Naive B cell (primary cell): ENCODE results near the gene MZT2A. TPM values are rescaled to one million over a fixed set of nuclear protein-coding genes. Genes with fewer than 3 reads are reported as not detected.
"Not testable (repeated sequence)": the region's sequence is repeated elsewhere in the genome, so short reads cannot be mapped to it uniquely, and the experiment has no call there.

Source experiments
- ATAC-seq, 2 donors: fragments of 150-1000 bp; cut with Tn5 transposase; 2 replicates each; pipeline ENCODE4 v1.10.0; 2021; ENCODE audit warnings: low read depth in 2 of 2, mild to moderate bottlenecking in 2 of 2, moderate library complexity in 2 of 2
- DNase-seq: peaks from one replicate; pipeline ENCODE4 v3.0.0; 2022
- H3K27ac Mint-ChIP-seq, 6 donors: one replicate each; pipeline ENCODE4 v1.8.0; 2020 to 2022; ENCODE audit warnings: mild to moderate bottlenecking in 6 of 6, mixed read lengths in 6 of 6, moderate library complexity in 5 of 6, inconsistent platforms in 2 of 6
- H3K27me3 Mint-ChIP-seq, 3 donors: one replicate each; pipeline ENCODE4 v1.8.0; 2021 to 2022; ENCODE audit warnings: mixed read lengths in 3 of 3, mild to moderate bottlenecking in 1 of 3
- H3K36me3 Mint-ChIP-seq, 2 donors: one replicate each; pipeline ENCODE4 v1.8.0; 2020 to 2022; ENCODE audit warnings: mixed read lengths in 2 of 2, inconsistent platforms in 1 of 2, mild to moderate bottlenecking in 1 of 2
- H3K4me1 Mint-ChIP-seq, 3 donors: one replicate each; pipeline ENCODE4 v1.8.0; 2020 to 2022; ENCODE audit warnings: mixed read lengths in 3 of 3, inconsistent platforms in 1 of 3, mild to moderate bottlenecking in 1 of 3, moderate library complexity in 1 of 3
- H3K4me3 Mint-ChIP-seq, 8 donors: one replicate each; pipeline ENCODE4 v1.8.0; 2020 to 2022; ENCODE audit warnings: mild to moderate bottlenecking in 8 of 8, mixed read lengths in 8 of 8, moderate library complexity in 8 of 8, inconsistent platforms in 2 of 8
- H3K9me3 Mint-ChIP-seq, 7 donors: one replicate each; pipeline ENCODE4 v1.8.0; 2020 to 2022; ENCODE audit warnings: mixed read lengths in 7 of 7, mild to moderate bottlenecking in 5 of 7, inconsistent platforms in 2 of 7, moderate library complexity in 1 of 7
- polyA plus RNA-seq, 6 donors: library from polyadenylated mRNA; unstranded; fragments of 300-500 nt; fragmentation: Illumina TruSeq; gene quantifications; one replicate each; pipeline ENCODE4 v1.2.3, GENCODE V29; 2021; ENCODE audit warnings: low read depth in 6 of 6

Gene MZT2A
- polyA plus RNA-seq, 6 donors from 2014 or later, result 48.5 to 108 (median 82.3) TPM

- H3K4me1 Mint-ChIP-seq, result peaks cover 5 to 32% (median 25%) of the 10 kb centered on the region in 3 donors
- H3K36me3 Mint-ChIP-seq, result peaks cover 5 to 10% of the 10 kb centered on the region in 2 donors
- H3K4me3 Mint-ChIP-seq, result peak overlapping the region in 1 of 8 donors; percentile 8
- DNase-seq, result no peak
- no peak for ATAC-seq
- no peaks in the 10 kb centered on the region for H3K9me3 Mint-ChIP-seq
- H3K27ac Mint-ChIP-seq, result no peak overlapping the region
- H3K27me3 Mint-ChIP-seq, result no peaks in the 10 kb centered on the region
Measured at GRCh38 chr2:131516011-131516410, 23.8 kb upstream of the MZT2A start.

GRCh38 chr2:131515235-131515634 is 23.0 kb upstream of the MZT2A start:
- H3K27me3 Mint-ChIP-seq, H3K36me3 Mint-ChIP-seq, H3K4me3 Mint-ChIP-seq, DNase-seq, H3K9me3 Mint-ChIP-seq: not testable (repeated sequence)
- Mint-ChIP-seq H3K4me1 (peaks cover 5 to 32% (median 25%) of the 10 kb centered on the region in 3 donors), H3K27ac (peak overlapping the region in 4 of 6 donors; percentile 47 to 93 (median 84))
- ATAC-seq, result peak in 1 of 2 donors; percentile 10

- H3K4me1 Mint-ChIP-seq, result peaks cover 5 to 32% (median 25%) of the 10 kb centered on the region in 3 donors
- DNase-seq (peak; percentile 43), ATAC-seq (peak; percentile 78)
- H3K27ac Mint-ChIP-seq, result peak overlapping the region; percentile 53 to 93 (median 88)
- H3K27me3 Mint-ChIP-seq, H3K36me3 Mint-ChIP-seq, H3K9me3 Mint-ChIP-seq: not testable (repeated sequence)
- peak overlapping the region in 2 of 8 donors; percentile 28 to 65 for H3K4me3 Mint-ChIP-seq
Measured at GRCh38 chr2:131514408-131515166, 22.4 kb upstream of the MZT2A start.

GRCh38 chr2:131511969-131512870 is 20.0 kb upstream of the MZT2A start:
- H3K27ac Mint-ChIP-seq, result peak overlapping the region in 2 of 6 donors; percentile 53 to 78

GRCh38 chr2:131511291-131511968 is 19.2 kb upstream of the MZT2A start:
- H3K9me3 Mint-ChIP-seq, ATAC-seq, H3K36me3 Mint-ChIP-seq, H3K27me3 Mint-ChIP-seq, DNase-seq: not testable (repeated sequence)
- Mint-ChIP-seq H3K27ac (peak overlapping the region in 1 of 6 donors; percentile 32), H3K4me1 (peaks cover 5 to 32% (median 25%) of the 10 kb centered on the region in 3 donors), H3K4me3 (peak overlapping the region in 1 of 8 donors; percentile 47)

More at GRCh38 chr2:131511969-131512870, 20.0 kb upstream of the MZT2A start:
- H3K36me3 Mint-ChIP-seq, H3K27me3 Mint-ChIP-seq, ATAC-seq, H3K9me3 Mint-ChIP-seq, DNase-seq: not testable (repeated sequence)
- H3K4me3 Mint-ChIP-seq, result peak overlapping the region in 3 of 8 donors; percentile 74 to 80 (median 77)
- H3K4me1 Mint-ChIP-seq, result peaks cover 5 to 32% (median 25%) of the 10 kb centered on the region in 3 donors

- H3K36me3 Mint-ChIP-seq, result peaks cover 0 to 8% of the 10 kb centered on the region in 2 donors
- ATAC-seq, result no peak
- no peaks in the 10 kb centered on the region for H3K9me3 Mint-ChIP-seq
- H3K27ac Mint-ChIP-seq, result no peak overlapping the region
- no peak for DNase-seq
- H3K4me1 Mint-ChIP-seq, result peaks cover 5 to 26% (median 19%) of the 10 kb centered on the region in 3 donors
- no peaks in the 10 kb centered on the region for H3K27me3 Mint-ChIP-seq
- no peak overlapping the region for H3K4me3 Mint-ChIP-seq
Measured at GRCh38 chr2:131509615-131510014, 17.4 kb upstream of the MZT2A start.

- ATAC-seq, H3K36me3 Mint-ChIP-seq, H3K27me3 Mint-ChIP-seq, H3K4me1 Mint-ChIP-seq, DNase-seq, H3K9me3 Mint-ChIP-seq: not testable (repeated sequence)
- H3K4me3 Mint-ChIP-seq, result peak overlapping the region in 1 of 8 donors; percentile 15
- peak overlapping the region in 1 of 6 donors; percentile 62 for H3K27ac Mint-ChIP-seq
Measured at GRCh38 chr2:131504082-131504750, 12.0 kb upstream of the MZT2A start.

GRCh38 chr2:131503587-131503986 is 11.4 kb upstream of the MZT2A start:
- H3K27ac Mint-ChIP-seq, ATAC-seq, H3K36me3 Mint-ChIP-seq: not testable (repeated sequence)

GRCh38 chr2:131498321-131498973 is 6.2 kb upstream of the MZT2A start:
- not testable (repeated sequence) for ATAC-seq, H3K9me3 Mint-ChIP-seq, DNase-seq, H3K27ac Mint-ChIP-seq, H3K36me3 Mint-ChIP-seq, H3K27me3 Mint-ChIP-seq
- Mint-ChIP-seq H3K4me1 (peaks cover 8 to 21% (median 13%) of the 10 kb centered on the region in 3 donors), H3K4me3 (peak overlapping the region in 3 of 8 donors; percentile 2 to 20 (median 10))

More at GRCh38 chr2:131503587-131503986, 11.4 kb upstream of the MZT2A start:
- not testable (repeated sequence) for H3K9me3 Mint-ChIP-seq, DNase-seq, H3K4me1 Mint-ChIP-seq, H3K27me3 Mint-ChIP-seq, H3K4me3 Mint-ChIP-seq

GRCh38 chr2:131495506-131495905 is 3.3 kb upstream of the MZT2A start:
- Mint-ChIP-seq H3K4me3 (peak overlapping the region in 6 of 8 donors; percentile 6 to 84 (median 48)), H3K4me1 (peaks cover 18 to 32% (median 27%) of the 10 kb centered on the region in 3 donors), H3K27ac (peak overlapping the region in 2 of 6 donors; percentile 72 to 85)
- not testable (repeated sequence) for DNase-seq, H3K9me3 Mint-ChIP-seq, ATAC-seq, H3K27me3 Mint-ChIP-seq, H3K36me3 Mint-ChIP-seq

- no peaks in the 10 kb centered on the region for H3K27me3 Mint-ChIP-seq
- peak; percentile 21 to 24 for ATAC-seq
- no peak for DNase-seq
- peaks cover 4 to 7% of the 10 kb centered on the region in 2 donors for H3K36me3 Mint-ChIP-seq
- H3K9me3 Mint-ChIP-seq, result no peaks in the 10 kb centered on the region
- peak overlapping the region; percentile 89 to 97 (median 94) for H3K4me3 Mint-ChIP-seq
- H3K4me1 Mint-ChIP-seq, result peaks cover 22 to 39% (median 38%) of the 10 kb centered on the region in 3 donors
- peak overlapping the region; percentile 91 to 99 (median 98) for H3K27ac Mint-ChIP-seq
Measured at GRCh38 chr2:131493199-131493968, 1.2 kb upstream of the MZT2A start.
